HepG2 (cell line): ENCODE data around the gene WIZ. TPM values are rescaled to one million over a fixed set of nuclear protein-coding genes. Genes with fewer than 3 reads are reported as not detected.
A peak's percentile ranks its signal among the peaks of the same experiment; 100 is the strongest.

ENCODE experiments used
- ADNP ChIP-seq: sonication (generic); formaldehyde crosslinking; IDR thresholded peaks from 2 replicates; pipeline ENCODE4 v1.4.0; 2020; ENCODE audit warnings: missing genetic modification reagents
- KAT7 ChIP-seq: IDR thresholded peaks from 2 replicates; pipeline ENCODE4 v1.6.1; 2018; ENCODE audit warnings: borderline replicate concordance, missing compliant biosample characterization
- MAZ ChIP-seq, 2 experiments: sonication (generic) in 1 of 2; formaldehyde crosslinking in 1 of 2; IDR thresholded peaks; 2 replicates each; pipeline versions ENCODE4 v1.5.0 to v1.6.1; 2012 to 2020; ENCODE audit warnings: low read depth in 2 of 2, mild to moderate bottlenecking in 2 of 2, borderline replicate concordance in 1 of 2, improper control_type of control experiment in 1 of 2, low read length in 1 of 2, missing genetic modification reagents in 1 of 2, moderate library complexity in 1 of 2
- RNF2 ChIP-seq: fragments of 450-650 bp; conservative IDR thresholded peaks from 2 replicates; pipeline ENCODE4 v1.6.1; 2016; ENCODE audit warnings: low read depth
- SRF ChIP-seq: IDR thresholded peaks from 2 replicates; pipeline ENCODE4 v1.6.1; 2011; ENCODE audit warnings: mild to moderate bottlenecking, low read depth, low read length, moderate library complexity
- THAP8 ChIP-seq: sonication (generic); formaldehyde crosslinking; IDR thresholded peaks from 2 replicates; pipeline ENCODE4 v1.5.1; 2020; ENCODE audit warnings: missing genetic modification reagents, mild to moderate bottlenecking, borderline replicate concordance
- ZBTB26 ChIP-seq: IDR thresholded peaks from 2 replicates; pipeline ENCODE4 v1.6.1; 2016; ENCODE audit warnings: missing compliant biosample characterization, missing genetic modification reagents, borderline replicate concordance
- ZNF724P ChIP-seq: sonication (generic); formaldehyde crosslinking; IDR thresholded peaks from 2 replicates; pipeline ENCODE4 v1.8.0; 2022; ENCODE audit warnings: missing genetic modification reagents, borderline replicate concordance
- polyA plus RNA-seq, 8 experiments: library from polyadenylated mRNA; depleted of rRNA in 3 of 8; stranded (reverse) in 7 of 8; unstranded in 1 of 8; fragments of >200 nt; fragmentation: Illumina TruSeq in 4 of 8; extraction: Trizol in 4 of 8; gene quantifications; 2 replicates each; pipeline versions ENCODE4 v1.2.1 to v1.2.3, GENCODE V29; 2011 to 2016; ENCODE audit warnings: low read depth in 4 of 8, missing spikeins in 1 of 8, mixed read lengths in 1 of 8; ENCODE audit not compliant: insufficient read depth in 1 of 8
- total RNA-seq, 5 experiments: library from RNA; depleted of rRNA; stranded (reverse); fragments of >200 nt; fragmentation: Illumina TruSeq; extraction: Trizol; gene quantifications; 2 replicates each; pipeline ENCODE4 v1.2.3, GENCODE V29; 2016; ENCODE audit warnings: low read depth in 1 of 5
- TF ChIP-seq, protein P1 (sequence below): sonication (generic); formaldehyde crosslinking; IDR thresholded peaks from 2 replicates; pipeline ENCODE4 v1.4.0; 2020; ENCODE audit warnings: missing genetic modification reagents, borderline replicate concordance
- TF ChIP-seq, protein P2 (sequence below): sonication (generic); formaldehyde crosslinking; IDR thresholded peaks from 2 replicates; pipeline ENCODE4 v1.4.0; 2020; ENCODE audit warnings: missing genetic modification reagents, mild to moderate bottlenecking, borderline replicate concordance
- TF ChIP-seq, protein P3 (sequence below): sonication (generic); formaldehyde crosslinking; IDR thresholded peaks from 2 replicates; pipeline ENCODE4 v1.4.0; 2020; ENCODE audit warnings: missing genetic modification reagents, low read depth, mild to moderate bottlenecking, borderline replicate concordance
- TF ChIP-seq, protein P4 (sequence below): sonication (generic); formaldehyde crosslinking; IDR thresholded peaks from 2 replicates; pipeline ENCODE4 v1.8.0; 2022; ENCODE audit warnings: mild to moderate bottlenecking, missing genetic modification reagents; ENCODE audit not compliant: insufficient replicate concordance

Gene WIZ
- total and polyA plus RNA-seq, 2 of the 13 experiments (the other 11 are each of a cell fraction or from before 2014, with no cell fraction given), result 4.7 to 4.8 TPM

DNA sequence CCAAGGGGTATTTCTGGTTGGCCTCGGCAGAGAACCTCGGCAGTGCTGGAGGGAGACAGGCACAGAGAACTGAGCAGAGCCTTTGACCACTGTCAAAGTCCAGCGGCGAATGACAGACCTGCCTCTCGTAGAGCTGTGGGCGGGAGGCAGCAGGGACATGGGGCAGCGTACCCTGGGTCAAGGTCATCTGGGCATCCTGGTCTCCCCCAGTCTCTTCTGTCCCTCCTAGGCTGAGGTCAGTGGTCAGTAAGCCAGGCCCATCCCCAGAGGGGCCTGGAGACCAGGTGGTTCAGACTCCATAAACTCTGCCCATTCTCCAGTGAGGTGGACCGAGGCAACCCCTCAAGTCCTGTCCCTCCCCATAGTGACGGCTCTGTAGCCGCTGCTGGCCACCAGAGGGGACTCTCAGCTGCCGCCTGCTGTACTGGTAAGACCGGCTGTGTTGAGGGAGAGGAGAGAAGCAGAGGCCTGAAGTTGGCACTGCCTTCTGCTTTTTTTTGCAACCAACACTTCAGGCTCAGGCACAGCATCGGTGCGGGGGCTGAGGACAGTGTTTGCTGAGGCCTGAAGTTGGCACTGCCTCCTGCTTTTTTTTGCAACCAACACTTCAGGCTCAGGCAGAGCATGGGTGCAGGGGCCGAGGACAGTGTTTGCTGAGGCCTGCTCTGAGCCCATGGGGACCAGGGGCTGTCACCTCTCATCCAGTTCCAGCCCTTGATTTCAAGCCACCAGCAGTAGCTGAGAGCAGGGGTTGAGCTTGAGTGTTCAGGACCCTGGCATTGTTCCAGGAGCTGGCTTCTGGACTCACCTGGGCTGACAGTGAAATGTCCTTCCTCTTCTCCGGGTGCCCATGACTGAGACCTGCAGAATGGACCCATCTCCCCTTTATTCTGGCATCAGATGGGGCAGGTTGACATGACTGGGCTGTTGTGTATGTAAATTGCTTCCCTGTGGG is 29.9 kb upstream of the WIZ start, which contains the start of gene PGLYRP2 (continued):
- TF ChIP-seq, protein P1, sequence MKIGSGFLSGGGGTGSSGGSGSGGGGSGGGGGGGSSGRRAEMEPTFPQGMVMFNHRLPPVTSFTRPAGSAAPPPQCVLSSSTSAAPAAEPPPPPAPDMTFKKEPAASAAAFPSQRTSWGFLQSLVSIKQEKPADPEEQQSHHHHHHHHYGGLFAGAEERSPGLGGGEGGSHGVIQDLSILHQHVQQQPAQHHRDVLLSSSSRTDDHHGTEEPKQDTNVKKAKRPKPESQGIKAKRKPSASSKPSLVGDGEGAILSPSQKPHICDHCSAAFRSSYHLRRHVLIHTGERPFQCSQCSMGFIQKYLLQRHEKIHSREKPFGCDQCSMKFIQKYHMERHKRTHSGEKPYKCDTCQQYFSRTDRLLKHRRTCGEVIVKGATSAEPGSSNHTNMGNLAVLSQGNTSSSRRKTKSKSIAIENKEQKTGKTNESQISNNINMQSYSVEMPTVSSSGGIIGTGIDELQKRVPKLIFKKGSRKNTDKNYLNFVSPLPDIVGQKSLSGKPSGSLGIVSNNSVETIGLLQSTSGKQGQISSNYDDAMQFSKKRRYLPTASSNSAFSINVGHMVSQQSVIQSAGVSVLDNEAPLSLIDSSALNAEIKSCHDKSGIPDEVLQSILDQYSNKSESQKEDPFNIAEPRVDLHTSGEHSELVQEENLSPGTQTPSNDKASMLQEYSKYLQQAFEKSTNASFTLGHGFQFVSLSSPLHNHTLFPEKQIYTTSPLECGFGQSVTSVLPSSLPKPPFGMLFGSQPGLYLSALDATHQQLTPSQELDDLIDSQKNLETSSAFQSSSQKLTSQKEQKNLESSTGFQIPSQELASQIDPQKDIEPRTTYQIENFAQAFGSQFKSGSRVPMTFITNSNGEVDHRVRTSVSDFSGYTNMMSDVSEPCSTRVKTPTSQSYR (CRISPR knock-in tag), result no peak
- no peak for TF ChIP-seq KAT7
- TF ChIP-seq, protein P2, sequence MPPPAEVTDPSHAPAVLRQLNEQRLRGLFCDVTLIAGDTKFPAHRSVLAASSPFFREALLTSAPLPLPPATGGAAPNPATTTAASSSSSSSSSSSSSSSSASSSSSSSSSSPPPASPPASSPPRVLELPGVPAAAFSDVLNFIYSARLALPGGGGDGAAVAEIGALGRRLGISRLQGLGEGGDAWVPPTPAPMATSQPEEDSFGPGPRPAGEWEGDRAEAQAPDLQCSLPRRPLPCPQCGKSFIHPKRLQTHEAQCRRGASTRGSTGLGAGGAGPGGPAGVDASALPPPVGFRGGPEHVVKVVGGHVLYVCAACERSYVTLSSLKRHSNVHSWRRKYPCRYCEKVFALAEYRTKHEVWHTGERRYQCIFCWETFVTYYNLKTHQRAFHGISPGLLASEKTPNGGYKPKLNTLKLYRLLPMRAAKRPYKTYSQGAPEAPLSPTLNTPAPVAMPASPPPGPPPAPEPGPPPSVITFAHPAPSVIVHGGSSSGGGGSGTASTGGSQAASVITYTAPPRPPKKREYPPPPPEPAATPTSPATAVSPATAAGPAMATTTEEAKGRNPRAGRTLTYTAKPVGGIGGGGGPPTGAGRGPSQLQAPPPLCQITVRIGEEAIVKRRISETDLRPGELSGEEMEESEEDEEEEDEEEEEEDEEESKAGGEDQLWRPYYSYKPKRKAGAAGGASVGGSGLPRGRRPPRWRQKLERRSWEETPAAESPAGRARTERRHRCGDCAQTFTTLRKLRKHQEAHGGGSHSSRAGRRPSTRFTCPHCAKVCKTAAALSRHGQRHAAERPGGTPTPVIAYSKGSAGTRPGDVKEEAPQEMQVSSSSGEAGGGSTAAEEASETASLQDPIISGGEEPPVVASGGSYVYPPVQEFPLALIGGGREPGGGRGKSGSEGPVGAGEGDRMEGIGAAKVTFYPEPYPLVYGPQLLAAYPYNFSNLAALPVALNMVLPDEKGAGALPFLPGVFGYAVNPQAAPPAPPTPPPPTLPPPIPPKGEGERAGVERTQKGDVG (CRISPR knock-in tag), result 0 out of 2 replicates have a peak, but pooled peaks have one; percentile 25
- TF ChIP-seq, protein P3, sequence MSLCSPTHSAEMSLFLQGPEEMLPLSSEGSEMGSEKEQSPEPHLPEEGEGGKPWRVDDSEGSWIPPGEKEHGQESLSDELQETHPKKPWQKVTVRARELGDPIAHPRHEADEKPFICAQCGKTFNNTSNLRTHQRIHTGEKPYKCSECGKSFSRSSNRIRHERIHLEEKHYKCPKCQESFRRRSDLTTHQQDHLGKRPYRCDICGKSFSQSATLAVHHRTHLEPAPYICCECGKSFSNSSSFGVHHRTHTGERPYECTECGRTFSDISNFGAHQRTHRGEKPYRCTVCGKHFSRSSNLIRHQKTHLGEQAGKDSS, result 0 out of 2 replicates have a peak, but pooled peaks have one; percentile 42
- TF ChIP-seq, protein P4, sequence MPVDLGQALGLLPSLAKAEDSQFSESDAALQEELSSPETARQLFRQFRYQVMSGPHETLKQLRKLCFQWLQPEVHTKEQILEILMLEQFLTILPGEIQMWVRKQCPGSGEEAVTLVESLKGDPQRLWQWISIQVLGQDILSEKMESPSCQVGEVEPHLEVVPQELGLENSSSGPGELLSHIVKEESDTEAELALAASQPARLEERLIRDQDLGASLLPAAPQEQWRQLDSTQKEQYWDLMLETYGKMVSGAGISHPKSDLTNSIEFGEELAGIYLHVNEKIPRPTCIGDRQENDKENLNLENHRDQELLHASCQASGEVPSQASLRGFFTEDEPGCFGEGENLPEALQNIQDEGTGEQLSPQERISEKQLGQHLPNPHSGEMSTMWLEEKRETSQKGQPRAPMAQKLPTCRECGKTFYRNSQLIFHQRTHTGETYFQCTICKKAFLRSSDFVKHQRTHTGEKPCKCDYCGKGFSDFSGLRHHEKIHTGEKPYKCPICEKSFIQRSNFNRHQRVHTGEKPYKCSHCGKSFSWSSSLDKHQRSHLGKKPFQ, result no peak
- TF ChIP-seq ADNP (CRISPR knock-in tag), result peak; percentile 87; the same call in 1 of the 2 replicates
- TF ChIP-seq THAP8 (CRISPR knock-in tag), result no peak
- TF ChIP-seq RNF2, result no peak
- TF ChIP-seq ZBTB26 (CRISPR knock-in tag), result no peak
- TF ChIP-seq ZNF724P, result no peak
- TF ChIP-seq SRF, result no peak
- TF ChIP-seq MAZ (IDR thresholded peaks at IDR 0.05; ENCODE audit: borderline replicate concordance, low read depth, low read length), result no peak
- TF ChIP-seq MAZ (CRISPR knock-in tag; IDR thresholded peaks at IDR 0.05; ENCODE audit: low read depth), result no peak
